Measurements from ENCODE around the gene OR2AE1. TPM values are rescaled to one million over a fixed set of nuclear protein-coding genes. Genes with fewer than 3 reads are reported as not detected.

Gene OR2AE1
- total and polyA plus RNA-seq, 9 of the 15 experiments (the other 6 are each of a cell fraction or from before 2014, with no cell fraction given): 0.27 TPM; not detected in 8

DNA sequence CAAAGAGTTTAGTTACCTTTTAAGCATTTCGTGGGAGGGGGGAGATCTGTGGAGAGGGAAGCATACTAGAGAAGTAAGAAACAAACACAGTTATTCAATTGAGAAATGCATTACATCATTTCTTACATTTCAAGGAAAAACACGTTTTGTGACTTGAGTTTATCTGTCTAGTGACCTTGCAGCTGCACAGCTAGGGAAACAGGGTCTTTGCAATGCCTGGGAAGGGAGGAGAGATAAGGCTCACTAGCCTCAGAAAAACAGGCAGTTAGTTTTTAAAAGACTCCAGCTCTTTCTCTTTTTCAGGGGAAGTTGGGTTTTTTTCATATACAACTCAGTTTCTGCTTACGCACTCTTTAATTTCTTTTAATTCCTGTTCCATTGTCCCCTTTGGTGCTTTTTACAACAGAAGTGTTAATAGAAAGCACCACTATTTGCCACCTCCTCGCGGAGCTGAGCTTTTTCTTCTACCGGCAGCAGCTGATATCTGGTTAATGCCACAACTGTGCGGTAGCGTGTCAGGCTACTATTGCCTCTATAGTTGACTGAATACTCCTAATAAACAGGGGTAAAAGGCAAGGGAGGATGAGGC, 43.5 kb downstream of the OR2AE1 start (continued):
- no peak for TF ChIP-seq ZNF253 (CRISPR knock-in tag; conservative IDR thresholded peaks at IDR 0.05)
- TF ChIP-seq, protein P1, sequence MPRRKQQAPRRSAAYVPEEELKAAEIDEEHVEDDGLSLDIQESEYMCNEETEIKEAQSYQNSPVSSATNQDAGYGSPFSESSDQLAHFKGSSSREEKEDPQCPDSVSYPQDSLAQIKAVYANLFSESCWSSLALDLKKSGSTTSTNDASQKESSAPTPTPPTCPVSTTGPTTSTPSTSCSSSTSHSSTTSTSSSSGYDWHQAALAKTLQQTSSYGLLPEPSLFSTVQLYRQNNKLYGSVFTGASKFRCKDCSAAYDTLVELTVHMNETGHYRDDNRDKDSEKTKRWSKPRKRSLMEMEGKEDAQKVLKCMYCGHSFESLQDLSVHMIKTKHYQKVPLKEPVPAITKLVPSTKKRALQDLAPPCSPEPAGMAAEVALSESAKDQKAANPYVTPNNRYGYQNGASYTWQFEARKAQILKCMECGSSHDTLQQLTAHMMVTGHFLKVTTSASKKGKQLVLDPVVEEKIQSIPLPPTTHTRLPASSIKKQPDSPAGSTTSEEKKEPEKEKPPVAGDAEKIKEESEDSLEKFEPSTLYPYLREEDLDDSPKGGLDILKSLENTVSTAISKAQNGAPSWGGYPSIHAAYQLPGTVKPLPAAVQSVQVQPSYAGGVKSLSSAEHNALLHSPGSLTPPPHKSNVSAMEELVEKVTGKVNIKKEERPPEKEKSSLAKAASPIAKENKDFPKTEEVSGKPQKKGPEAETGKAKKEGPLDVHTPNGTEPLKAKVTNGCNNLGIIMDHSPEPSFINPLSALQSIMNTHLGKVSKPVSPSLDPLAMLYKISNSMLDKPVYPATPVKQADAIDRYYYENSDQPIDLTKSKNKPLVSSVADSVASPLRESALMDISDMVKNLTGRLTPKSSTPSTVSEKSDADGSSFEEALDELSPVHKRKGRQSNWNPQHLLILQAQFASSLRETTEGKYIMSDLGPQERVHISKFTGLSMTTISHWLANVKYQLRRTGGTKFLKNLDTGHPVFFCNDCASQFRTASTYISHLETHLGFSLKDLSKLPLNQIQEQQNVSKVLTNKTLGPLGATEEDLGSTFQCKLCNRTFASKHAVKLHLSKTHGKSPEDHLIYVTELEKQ (CRISPR knock-in tag; IDR thresholded peaks at IDR 0.05): no peak
- peak; percentile 91 to 96; a peak in 3 of 4 replicates for TF ChIP-seq TBL1XR1 (IDR thresholded peaks at IDR 0.05; ENCODE audit: low read length in 2 of 2)
- TF ChIP-seq ZZZ3 (IDR thresholded peaks at IDR 0.05): no peak
- TF ChIP-seq HDAC8 (tag; IDR thresholded peaks at IDR 0.05): no peak
- no peak for TF ChIP-seq DLX4 (CRISPR knock-in tag; IDR thresholded peaks at IDR 0.05)
- no peak; the same call in 1 of the 2 replicates for TF ChIP-seq PHF8 (IDR thresholded peaks at IDR 0.05; ENCODE audit: borderline replicate concordance, low read length)
- TF ChIP-seq, protein P2, sequence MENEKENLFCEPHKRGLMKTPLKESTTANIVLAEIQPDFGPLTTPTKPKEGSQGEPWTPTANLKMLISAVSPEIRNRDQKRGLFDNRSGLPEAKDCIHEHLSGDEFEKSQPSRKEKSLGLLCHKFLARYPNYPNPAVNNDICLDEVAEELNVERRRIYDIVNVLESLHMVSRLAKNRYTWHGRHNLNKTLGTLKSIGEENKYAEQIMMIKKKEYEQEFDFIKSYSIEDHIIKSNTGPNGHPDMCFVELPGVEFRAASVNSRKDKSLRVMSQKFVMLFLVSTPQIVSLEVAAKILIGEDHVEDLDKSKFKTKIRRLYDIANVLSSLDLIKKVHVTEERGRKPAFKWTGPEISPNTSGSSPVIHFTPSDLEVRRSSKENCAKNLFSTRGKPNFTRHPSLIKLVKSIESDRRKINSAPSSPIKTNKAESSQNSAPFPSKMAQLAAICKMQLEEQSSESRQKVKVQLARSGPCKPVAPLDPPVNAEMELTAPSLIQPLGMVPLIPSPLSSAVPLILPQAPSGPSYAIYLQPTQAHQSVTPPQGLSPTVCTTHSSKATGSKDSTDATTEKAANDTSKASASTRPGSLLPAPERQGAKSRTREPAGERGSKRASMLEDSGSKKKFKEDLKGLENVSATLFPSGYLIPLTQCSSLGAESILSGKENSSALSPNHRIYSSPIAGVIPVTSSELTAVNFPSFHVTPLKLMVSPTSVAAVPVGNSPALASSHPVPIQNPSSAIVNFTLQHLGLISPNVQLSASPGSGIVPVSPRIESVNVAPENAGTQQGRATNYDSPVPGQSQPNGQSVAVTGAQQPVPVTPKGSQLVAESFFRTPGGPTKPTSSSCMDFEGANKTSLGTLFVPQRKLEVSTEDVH (IDR thresholded peaks at IDR 0.05; ENCODE audit: low read depth, partially characterized antibody): peak; percentile 32
- TF ChIP-seq, protein P3, sequence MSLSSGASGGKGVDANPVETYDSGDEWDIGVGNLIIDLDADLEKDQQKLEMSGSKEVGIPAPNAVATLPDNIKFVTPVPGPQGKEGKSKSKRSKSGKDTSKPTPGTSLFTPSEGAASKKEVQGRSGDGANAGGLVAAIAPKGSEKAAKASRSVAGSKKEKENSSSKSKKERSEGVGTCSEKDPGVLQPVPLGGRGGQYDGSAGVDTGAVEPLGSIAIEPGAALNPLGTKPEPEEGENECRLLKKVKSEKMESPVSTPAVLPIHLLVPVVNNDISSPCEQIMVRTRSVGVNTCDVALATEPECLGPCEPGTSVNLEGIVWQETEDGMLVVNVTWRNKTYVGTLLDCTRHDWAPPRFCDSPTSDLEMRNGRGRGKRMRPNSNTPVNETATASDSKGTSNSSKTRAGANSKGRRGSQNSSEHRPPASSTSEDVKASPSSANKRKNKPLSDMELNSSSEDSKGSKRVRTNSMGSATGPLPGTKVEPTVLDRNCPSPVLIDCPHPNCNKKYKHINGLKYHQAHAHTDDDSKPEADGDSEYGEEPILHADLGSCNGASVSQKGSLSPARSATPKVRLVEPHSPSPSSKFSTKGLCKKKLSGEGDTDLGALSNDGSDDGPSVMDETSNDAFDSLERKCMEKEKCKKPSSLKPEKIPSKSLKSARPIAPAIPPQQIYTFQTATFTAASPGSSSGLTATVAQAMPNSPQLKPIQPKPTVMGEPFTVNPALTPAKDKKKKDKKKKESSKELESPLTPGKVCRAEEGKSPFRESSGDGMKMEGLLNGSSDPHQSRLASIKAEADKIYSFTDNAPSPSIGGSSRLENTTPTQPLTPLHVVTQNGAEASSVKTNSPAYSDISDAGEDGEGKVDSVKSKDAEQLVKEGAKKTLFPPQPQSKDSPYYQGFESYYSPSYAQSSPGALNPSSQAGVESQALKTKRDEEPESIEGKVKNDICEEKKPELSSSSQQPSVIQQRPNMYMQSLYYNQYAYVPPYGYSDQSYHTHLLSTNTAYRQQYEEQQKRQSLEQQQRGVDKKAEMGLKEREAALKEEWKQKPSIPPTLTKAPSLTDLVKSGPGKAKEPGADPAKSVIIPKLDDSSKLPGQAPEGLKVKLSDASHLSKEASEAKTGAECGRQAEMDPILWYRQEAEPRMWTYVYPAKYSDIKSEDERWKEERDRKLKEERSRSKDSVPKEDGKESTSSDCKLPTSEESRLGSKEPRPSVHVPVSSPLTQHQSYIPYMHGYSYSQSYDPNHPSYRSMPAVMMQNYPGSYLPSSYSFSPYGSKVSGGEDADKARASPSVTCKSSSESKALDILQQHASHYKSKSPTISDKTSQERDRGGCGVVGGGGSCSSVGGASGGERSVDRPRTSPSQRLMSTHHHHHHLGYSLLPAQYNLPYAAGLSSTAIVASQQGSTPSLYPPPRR (CRISPR knock-in tag; IDR thresholded peaks at IDR 0.05; ENCODE audit: borderline replicate concordance): no peak
- TF ChIP-seq CEBPB (tag; IDR thresholded peaks at IDR 0.05): peak; percentile 95
- no peak for TF ChIP-seq ZNF695 (CRISPR knock-in tag; IDR thresholded peaks at IDR 0.05)
- TF ChIP-seq, protein P4, sequence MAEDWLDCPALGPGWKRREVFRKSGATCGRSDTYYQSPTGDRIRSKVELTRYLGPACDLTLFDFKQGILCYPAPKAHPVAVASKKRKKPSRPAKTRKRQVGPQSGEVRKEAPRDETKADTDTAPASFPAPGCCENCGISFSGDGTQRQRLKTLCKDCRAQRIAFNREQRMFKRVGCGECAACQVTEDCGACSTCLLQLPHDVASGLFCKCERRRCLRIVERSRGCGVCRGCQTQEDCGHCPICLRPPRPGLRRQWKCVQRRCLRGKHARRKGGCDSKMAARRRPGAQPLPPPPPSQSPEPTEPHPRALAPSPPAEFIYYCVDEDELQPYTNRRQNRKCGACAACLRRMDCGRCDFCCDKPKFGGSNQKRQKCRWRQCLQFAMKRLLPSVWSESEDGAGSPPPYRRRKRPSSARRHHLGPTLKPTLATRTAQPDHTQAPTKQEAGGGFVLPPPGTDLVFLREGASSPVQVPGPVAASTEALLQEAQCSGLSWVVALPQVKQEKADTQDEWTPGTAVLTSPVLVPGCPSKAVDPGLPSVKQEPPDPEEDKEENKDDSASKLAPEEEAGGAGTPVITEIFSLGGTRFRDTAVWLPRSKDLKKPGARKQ (CRISPR knock-in tag; IDR thresholded peaks at IDR 0.05): no peak
- peak in 1 of 2 experiments; percentile 81; a peak in 1 of 3 replicates for TF ChIP-seq CBX3 (IDR thresholded peaks at IDR 0.05; ENCODE audit: borderline replicate concordance in 1 of 2, low read length in 2 of 2)

All from K562 (cell line).